Measurements from ENCODE around the gene TSFM.

TSFM gene

DNA sequence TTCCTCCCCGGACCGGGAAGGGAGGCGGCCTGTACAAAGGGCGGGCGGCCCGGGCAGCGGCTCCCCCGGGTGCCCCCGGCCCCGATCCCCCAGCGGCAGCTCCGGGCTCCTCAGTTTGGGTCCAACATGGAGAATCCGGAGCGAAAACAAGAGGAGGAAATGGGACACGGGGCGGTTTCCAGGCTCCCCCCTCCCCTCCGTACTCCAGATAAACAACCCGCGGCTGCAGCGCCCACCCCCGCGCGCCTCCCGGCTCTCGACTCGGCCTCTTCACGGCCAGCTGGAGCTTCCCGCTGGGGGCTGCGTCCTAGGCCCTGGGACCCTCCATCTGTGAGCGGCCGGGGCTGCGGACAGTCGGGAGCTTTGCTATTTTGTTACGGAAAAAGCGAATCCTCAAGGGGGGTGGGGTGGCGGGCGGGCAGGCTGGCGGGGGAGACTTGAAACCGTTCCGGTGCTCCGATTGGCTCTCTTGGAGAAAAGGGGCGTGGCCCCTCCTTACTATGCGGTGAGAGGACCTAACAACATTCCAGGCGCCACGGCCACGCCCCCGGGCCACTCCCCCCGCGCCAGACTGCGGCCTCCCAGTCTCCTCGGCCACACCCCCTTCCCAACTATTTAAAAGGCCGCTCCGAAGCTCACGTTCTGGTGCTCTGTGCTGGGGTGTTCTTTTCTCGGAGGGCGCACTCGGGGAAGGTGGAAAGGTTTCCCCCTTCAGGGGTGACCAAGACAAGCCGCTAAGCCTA lies 64.2 kb downstream of the TSFM start, which contains the start of gene CTDSP2 (continued):
- TF ChIP-seq, protein P1, sequence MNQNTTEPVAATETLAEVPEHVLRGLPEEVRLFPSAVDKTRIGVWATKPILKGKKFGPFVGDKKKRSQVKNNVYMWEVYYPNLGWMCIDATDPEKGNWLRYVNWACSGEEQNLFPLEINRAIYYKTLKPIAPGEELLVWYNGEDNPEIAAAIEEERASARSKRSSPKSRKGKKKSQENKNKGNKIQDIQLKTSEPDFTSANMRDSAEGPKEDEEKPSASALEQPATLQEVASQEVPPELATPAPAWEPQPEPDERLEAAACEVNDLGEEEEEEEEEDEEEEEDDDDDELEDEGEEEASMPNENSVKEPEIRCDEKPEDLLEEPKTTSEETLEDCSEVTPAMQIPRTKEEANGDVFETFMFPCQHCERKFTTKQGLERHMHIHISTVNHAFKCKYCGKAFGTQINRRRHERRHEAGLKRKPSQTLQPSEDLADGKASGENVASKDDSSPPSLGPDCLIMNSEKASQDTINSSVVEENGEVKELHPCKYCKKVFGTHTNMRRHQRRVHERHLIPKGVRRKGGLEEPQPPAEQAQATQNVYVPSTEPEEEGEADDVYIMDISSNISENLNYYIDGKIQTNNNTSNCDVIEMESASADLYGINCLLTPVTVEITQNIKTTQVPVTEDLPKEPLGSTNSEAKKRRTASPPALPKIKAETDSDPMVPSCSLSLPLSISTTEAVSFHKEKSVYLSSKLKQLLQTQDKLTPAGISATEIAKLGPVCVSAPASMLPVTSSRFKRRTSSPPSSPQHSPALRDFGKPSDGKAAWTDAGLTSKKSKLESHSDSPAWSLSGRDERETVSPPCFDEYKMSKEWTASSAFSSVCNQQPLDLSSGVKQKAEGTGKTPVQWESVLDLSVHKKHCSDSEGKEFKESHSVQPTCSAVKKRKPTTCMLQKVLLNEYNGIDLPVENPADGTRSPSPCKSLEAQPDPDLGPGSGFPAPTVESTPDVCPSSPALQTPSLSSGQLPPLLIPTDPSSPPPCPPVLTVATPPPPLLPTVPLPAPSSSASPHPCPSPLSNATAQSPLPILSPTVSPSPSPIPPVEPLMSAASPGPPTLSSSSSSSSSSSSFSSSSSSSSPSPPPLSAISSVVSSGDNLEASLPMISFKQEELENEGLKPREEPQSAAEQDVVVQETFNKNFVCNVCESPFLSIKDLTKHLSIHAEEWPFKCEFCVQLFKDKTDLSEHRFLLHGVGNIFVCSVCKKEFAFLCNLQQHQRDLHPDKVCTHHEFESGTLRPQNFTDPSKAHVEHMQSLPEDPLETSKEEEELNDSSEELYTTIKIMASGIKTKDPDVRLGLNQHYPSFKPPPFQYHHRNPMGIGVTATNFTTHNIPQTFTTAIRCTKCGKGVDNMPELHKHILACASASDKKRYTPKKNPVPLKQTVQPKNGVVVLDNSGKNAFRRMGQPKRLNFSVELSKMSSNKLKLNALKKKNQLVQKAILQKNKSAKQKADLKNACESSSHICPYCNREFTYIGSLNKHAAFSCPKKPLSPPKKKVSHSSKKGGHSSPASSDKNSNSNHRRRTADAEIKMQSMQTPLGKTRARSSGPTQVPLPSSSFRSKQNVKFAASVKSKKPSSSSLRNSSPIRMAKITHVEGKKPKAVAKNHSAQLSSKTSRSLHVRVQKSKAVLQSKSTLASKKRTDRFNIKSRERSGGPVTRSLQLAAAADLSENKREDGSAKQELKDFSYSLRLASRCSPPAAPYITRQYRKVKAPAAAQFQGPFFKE (tag by site-specific recombination; IDR thresholded peaks at IDR 0.05; ENCODE audit: borderline replicate concordance) = no peak
- peak; percentile 100 for TF ChIP-seq KLF9 (tag by site-specific recombination; IDR thresholded peaks at IDR 0.05; ENCODE audit: low read depth)
- TF ChIP-seq ZBTB6 (tag by site-specific recombination; IDR thresholded peaks at IDR 0.05) = peak; percentile 65
- TF ChIP-seq RBAK (tag by site-specific recombination; IDR thresholded peaks at IDR 0.05) = no peak
- TF ChIP-seq, protein P2, sequence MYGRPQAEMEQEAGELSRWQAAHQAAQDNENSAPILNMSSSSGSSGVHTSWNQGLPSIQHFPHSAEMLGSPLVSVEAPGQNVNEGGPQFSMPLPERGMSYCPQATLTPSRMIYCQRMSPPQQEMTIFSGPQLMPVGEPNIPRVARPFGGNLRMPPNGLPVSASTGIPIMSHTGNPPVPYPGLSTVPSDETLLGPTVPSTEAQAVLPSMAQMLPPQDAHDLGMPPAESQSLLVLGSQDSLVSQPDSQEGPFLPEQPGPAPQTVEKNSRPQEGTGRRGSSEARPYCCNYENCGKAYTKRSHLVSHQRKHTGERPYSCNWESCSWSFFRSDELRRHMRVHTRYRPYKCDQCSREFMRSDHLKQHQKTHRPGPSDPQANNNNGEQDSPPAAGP (tag by site-specific recombination; IDR thresholded peaks at IDR 0.05) = peak; percentile 67
- TF ChIP-seq ZNF341 (tag by site-specific recombination; IDR thresholded peaks at IDR 0.05; ENCODE audit: low read depth) = peak; percentile 72
- TF ChIP-seq TRIM28 (IDR thresholded peaks at IDR 0.05; ENCODE audit: borderline replicate concordance, low read length) = no peak
- TF ChIP-seq ZBTB20 (tag by site-specific recombination; IDR thresholded peaks at IDR 0.05) = no peak
- TF ChIP-seq ZNF174 (tag by site-specific recombination; IDR thresholded peaks at IDR 0.05) = no peak
- TF ChIP-seq ZFP69B (tag by site-specific recombination; IDR thresholded peaks at IDR 0.05) = no peak
- 0 out of 2 replicates have a peak, but pooled peaks have one; percentile 5 for TF ChIP-seq ZNF580 (tag by site-specific recombination; IDR thresholded peaks at IDR 0.05)
- TF ChIP-seq, protein P3, sequence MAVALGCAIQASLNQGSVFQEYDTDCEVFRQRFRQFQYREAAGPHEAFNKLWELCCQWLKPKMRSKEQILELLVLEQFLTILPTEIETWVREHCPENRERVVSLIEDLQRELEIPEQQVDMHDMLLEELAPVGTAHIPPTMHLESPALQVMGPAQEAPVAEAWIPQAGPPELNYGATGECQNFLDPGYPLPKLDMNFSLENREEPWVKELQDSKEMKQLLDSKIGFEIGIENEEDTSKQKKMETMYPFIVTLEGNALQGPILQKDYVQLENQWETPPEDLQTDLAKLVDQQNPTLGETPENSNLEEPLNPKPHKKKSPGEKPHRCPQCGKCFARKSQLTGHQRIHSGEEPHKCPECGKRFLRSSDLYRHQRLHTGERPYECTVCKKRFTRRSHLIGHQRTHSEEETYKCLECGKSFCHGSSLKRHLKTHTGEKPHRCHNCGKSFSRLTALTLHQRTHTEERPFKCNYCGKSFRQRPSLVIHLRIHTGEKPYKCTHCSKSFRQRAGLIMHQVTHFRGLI (tag by site-specific recombination; IDR thresholded peaks at IDR 0.05) = no peak; the same call in 1 of the 2 replicates
- TF ChIP-seq, protein P4, sequence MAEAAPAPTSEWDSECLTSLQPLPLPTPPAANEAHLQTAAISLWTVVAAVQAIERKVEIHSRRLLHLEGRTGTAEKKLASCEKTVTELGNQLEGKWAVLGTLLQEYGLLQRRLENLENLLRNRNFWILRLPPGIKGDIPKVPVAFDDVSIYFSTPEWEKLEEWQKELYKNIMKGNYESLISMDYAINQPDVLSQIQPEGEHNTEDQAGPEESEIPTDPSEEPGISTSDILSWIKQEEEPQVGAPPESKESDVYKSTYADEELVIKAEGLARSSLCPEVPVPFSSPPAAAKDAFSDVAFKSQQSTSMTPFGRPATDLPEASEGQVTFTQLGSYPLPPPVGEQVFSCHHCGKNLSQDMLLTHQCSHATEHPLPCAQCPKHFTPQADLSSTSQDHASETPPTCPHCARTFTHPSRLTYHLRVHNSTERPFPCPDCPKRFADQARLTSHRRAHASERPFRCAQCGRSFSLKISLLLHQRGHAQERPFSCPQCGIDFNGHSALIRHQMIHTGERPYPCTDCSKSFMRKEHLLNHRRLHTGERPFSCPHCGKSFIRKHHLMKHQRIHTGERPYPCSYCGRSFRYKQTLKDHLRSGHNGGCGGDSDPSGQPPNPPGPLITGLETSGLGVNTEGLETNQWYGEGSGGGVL (tag by site-specific recombination; IDR thresholded peaks at IDR 0.05) = peak; percentile 60
- TF ChIP-seq ZNF837 (tag by site-specific recombination; IDR thresholded peaks at IDR 0.05) = no peak
- TF ChIP-seq ZNF223 (tag by site-specific recombination; IDR thresholded peaks at IDR 0.05) = no peak
- peak; percentile 36; the same call in 1 of the 2 replicates for TF ChIP-seq ZNF10 (tag by site-specific recombination; IDR thresholded peaks at IDR 0.05)
- TF ChIP-seq ZNF704 (tag by site-specific recombination; IDR thresholded peaks at IDR 0.05) = no peak
- no peak for TF ChIP-seq ZSCAN5A (tag by site-specific recombination; IDR thresholded peaks at IDR 0.05)
- no peak for TF ChIP-seq ZNF221 (tag by site-specific recombination; IDR thresholded peaks at IDR 0.05; ENCODE audit: borderline replicate concordance)
- no peak for TF ChIP-seq ZNF707 (tag by site-specific recombination; IDR thresholded peaks at IDR 0.05)
- no peak for TF ChIP-seq GLI4 (tag by site-specific recombination; IDR thresholded peaks at IDR 0.05)
- TF ChIP-seq IKZF3 (tag by site-specific recombination; IDR thresholded peaks at IDR 0.05) = peak; percentile 94
- no peak for TF ChIP-seq ZNF132 (tag by site-specific recombination; IDR thresholded peaks at IDR 0.05; ENCODE audit: borderline replicate concordance)

Data from HEK293 (cell line).